Choroid plexus epithelial cell (primary cell): ENCODE results near the gene CD38.

Source experiments
- DNase-seq: peaks from one replicate; pipeline ENCODE4 v3.0.0-alpha.2; 2010; ENCODE audit warnings: low read depth
- H3K4me3 ChIP-seq: 2 replicates; pipeline ENCODE4 v1.5.1; 2011; ENCODE audit warnings: low read depth, mild to moderate bottlenecking, control low read depth, low read length, moderate library complexity
- CTCF ChIP-seq: conservative IDR thresholded peaks from 2 replicates; pipeline ENCODE4 v1.5.1; 2011; ENCODE audit warnings: low read depth, mild to moderate bottlenecking, control low read depth, inconsistent platforms, low read length, moderate library complexity

Gene CD38

GRCh38 chr4:15885422-15885821 is 107.3 kb downstream of the CD38 start:
- no peak for TF ChIP-seq CTCF
- no peak for DNase-seq
- no peak overlapping the region for H3K4me3 ChIP-seq

GRCh38 chr4:15888515-15888914 is 110.4 kb downstream of the CD38 start:
- H3K4me3 ChIP-seq = no peak overlapping the region
- no peak for DNase-seq
- no peak for TF ChIP-seq CTCF

GRCh38 chr4:15890246-15890829 is 112.2 kb downstream of the CD38 start:
- TF ChIP-seq CTCF = no peak
- no peak overlapping the region for H3K4me3 ChIP-seq
- DNase-seq = no peak

GRCh38 chr4:15891312-15891711 is 113.2 kb downstream of the CD38 start:
- no peak for DNase-seq

GRCh38 chr4:15893962-15894361 is 115.8 kb downstream of the CD38 start:
- no peak overlapping the region for H3K4me3 ChIP-seq
- no peak for TF ChIP-seq CTCF
- peak; percentile 98 for DNase-seq

More at GRCh38 chr4:15891312-15891711, 113.2 kb downstream of the CD38 start:
- no peak for TF ChIP-seq CTCF
- no peak overlapping the region for H3K4me3 ChIP-seq

- DNase-seq = no peak
- H3K4me3 ChIP-seq = no peak overlapping the region
- TF ChIP-seq CTCF = no peak
Measured at GRCh38 chr4:15894393-15894792, 116.3 kb downstream of the CD38 start.
